ENCODE data around the gene RRAS2. TPM values are rescaled to one million over a fixed set of nuclear protein-coding genes. Genes with fewer than 3 reads are reported as not detected.
A peak's percentile ranks its signal among the peaks of the same experiment; 100 is the strongest.

The RRAS2 gene
- total RNA-seq, 3 donors from 2014 or later (not counting 1 experiment from before 2014, with no cell fraction given), result 62.1 to 86.7 (median 69.6) TPM

- H3K4me1 Mint-ChIP-seq, result peaks cover 40 to 55% of the 10 kb centered on the region in 2 donors
- peaks cover 8% of the 10 kb centered on the region for H3K36me3 Mint-ChIP-seq
- ATAC-seq, result no peak
Observed at GRCh38 chr11:14334192-14334591, 24.8 kb downstream of the RRAS2 start.

GRCh38 chr11:14331476-14332136, 27.4 kb downstream of the RRAS2 start:
- peaks cover 4% of the 10 kb centered on the region for H3K9me3 ChIP-seq (ENCODE audit: control insufficient read depth, insufficient read depth, low read length)

More at GRCh38 chr11:14334192-14334591, 24.8 kb downstream of the RRAS2 start:
- intact Hi-C loops (cut with micrococcal nuclease), result no loop called here
- H3K36me3 ChIP-seq (ENCODE audit: control insufficient read depth, insufficient read depth, low read length), result no peaks in the 10 kb centered on the region
- Mint-ChIP-seq H3K27me3 (ENCODE audit: low read depth in 2 of 2) (no peaks in the 10 kb centered on the region), H3K9me3 (peaks cover 2 to 9% of the 10 kb centered on the region in 2 donors), H3K4me3 (no peak overlapping the region), H3K27ac (peak overlapping the region; percentile 13 to 67)
- TF ChIP-seq CTCF (IDR thresholded peaks at IDR 0.05), result no peak
- peaks cover 4% of the 10 kb centered on the region for H3K9me3 ChIP-seq (ENCODE audit: control insufficient read depth, insufficient read depth, low read length)
- no CpG with 5 or more reads among the region's 1 CpG for WGBS (ENCODE audit: insufficient coverage)
- H3K4me3 ChIP-seq (ENCODE audit: low read length), result no peak overlapping the region
- H3K27me3 ChIP-seq (ENCODE audit: control insufficient read depth, insufficient read depth, low read length), result no peaks in the 10 kb centered on the region
- no peak overlapping the region for H3K27ac ChIP-seq (ENCODE audit: low read length)
- DNase-seq, result no peak
- peaks cover 33% of the 10 kb centered on the region for H3K4me1 ChIP-seq (ENCODE audit: control insufficient read depth, insufficient read depth, low read length)

GRCh38 chr11:14330881-14331280, 28.1 kb downstream of the RRAS2 start:
- Mint-ChIP-seq H3K27ac (peak overlapping the region in 1 of 2 donors; percentile 11), H3K27me3 (ENCODE audit: low read depth in 2 of 2) (no peaks in the 10 kb centered on the region), H3K36me3 (peaks cover 2% of the 10 kb centered on the region), H3K9me3 (peaks cover 0 to 2% of the 10 kb centered on the region in 2 donors), H3K4me3 (no peak overlapping the region), H3K4me1 (peaks cover 42 to 46% of the 10 kb centered on the region in 2 donors)
- Histone ChIP-seq H3K4me1 (ENCODE audit: control insufficient read depth, insufficient read depth, low read length) (peaks cover 40% of the 10 kb centered on the region), H3K27ac (ENCODE audit: low read length) (no peak overlapping the region), H3K36me3 (ENCODE audit: control insufficient read depth, insufficient read depth, low read length) (no peaks in the 10 kb centered on the region), H3K9me3 (ENCODE audit: control insufficient read depth, insufficient read depth, low read length) (peaks cover 2% of the 10 kb centered on the region), H3K27me3 (ENCODE audit: control insufficient read depth, insufficient read depth, low read length) (no peaks in the 10 kb centered on the region), H3K4me3 (ENCODE audit: low read length) (no peak overlapping the region)
- TF ChIP-seq CTCF (IDR thresholded peaks at IDR 0.05), result no peak
- DNase-seq (no peak), ATAC-seq (no peak)
- 91% methylated on average over 2 of the region's 2 CpGs for WGBS (ENCODE audit: insufficient coverage)
- intact Hi-C loops (cut with micrococcal nuclease), result no loop called here

More at GRCh38 chr11:14331476-14332136, 27.4 kb downstream of the RRAS2 start:
- peak overlapping the region; percentile 18 for H3K27ac ChIP-seq (ENCODE audit: low read length)
- H3K4me3 ChIP-seq (ENCODE audit: low read length), result no peak overlapping the region
- H3K36me3 ChIP-seq (ENCODE audit: control insufficient read depth, insufficient read depth, low read length), result no peaks in the 10 kb centered on the region
- Mint-ChIP-seq H3K9me3 (peaks cover 2 to 8% of the 10 kb centered on the region in 2 donors), H3K4me1 (peaks cover 46 to 51% of the 10 kb centered on the region in 2 donors), H3K4me3 (peak overlapping the region; percentile 29), H3K36me3 (peaks cover 8% of the 10 kb centered on the region), H3K27me3 (ENCODE audit: low read depth in 2 of 2) (no peaks in the 10 kb centered on the region), H3K27ac (peak overlapping the region; percentile 11 to 19)
- intact Hi-C loops (cut with micrococcal nuclease), result no loop called here
- H3K27me3 ChIP-seq (ENCODE audit: control insufficient read depth, insufficient read depth, low read length), result no peaks in the 10 kb centered on the region
- TF ChIP-seq CTCF (IDR thresholded peaks at IDR 0.05), result no peak
- ATAC-seq (no peak), DNase-seq (no peak)
- H3K4me1 ChIP-seq (ENCODE audit: control insufficient read depth, insufficient read depth, low read length), result peaks cover 42% of the 10 kb centered on the region
- WGBS (ENCODE audit: insufficient coverage), result 51% methylated on average over 4 of the region's 6 CpGs
